T-cell (primary cell): ENCODE data around the gene SLIT3. TPM values are rescaled to one million over a fixed set of nuclear protein-coding genes. Genes with fewer than 3 reads are reported as not detected.

ENCODE experiments used
- ATAC-seq, 4 experiments: fragments of 200-7000 bp in 3 of 4; fragments of 150-1000 bp in 1 of 4; cut with Tn5 transposase; replicated peaks in 1 of 4; 1 replicate in 3 of 4; 2 replicates in 1 of 4; pipeline ENCODE4 v1.10.0; 2021; ENCODE audit warnings: moderate library complexity in 3 of 4, mild to moderate bottlenecking in 2 of 4, moderate number of reproducible peaks in 1 of 4
- CTCF ChIA-PET, 2 donors: fragments of 300-600 bp; sonication (Branson Sonifier 250); formaldehyde crosslinking; loops; one replicate each; lab custom pipeline; 2022; ENCODE audit warnings: antibody characterized with exemption in 2 of 2; lab: Charles Lee
- POLR2A ChIA-PET, 2 donors: fragments of 300-600 bp; sonication (Branson Sonifier 250); formaldehyde crosslinking; loops; one replicate each; lab custom pipeline; 2022; ENCODE audit warnings: antibody characterized with exemption in 2 of 2; lab: Charles Lee
- DNase-seq, 35 experiments: peaks; one replicate each; pipeline versions ENCODE4 v3.0.0 to v3.0.0-alpha.2; 2013 to 2023
- H3K27ac ChIP-seq: one replicate; pipeline ENCODE4 v1.5.1; 2013; ENCODE audit warnings: low read length
- H3K27me3 ChIP-seq, 2 experiments: replicated peaks in 1 of 2; 1 replicate in 1 of 2; 2 replicates in 1 of 2; pipeline versions ENCODE4 v1.6.1 to v1.7.0; 2013; ENCODE audit warnings: low read length in 1 of 2, mixed read lengths in 1 of 2; ENCODE audit not compliant: control insufficient read depth in 2 of 2, insufficient read depth in 2 of 2; ENCODE audit errors: extremely low read depth in 1 of 2
- H3K36me3 ChIP-seq, 2 donors: 1 replicate in 1 of 2; 2 replicates in 1 of 2; pipeline versions ENCODE4 v1.6.1 to v1.7.0; 2013; ENCODE audit warnings: low read length in 1 of 2; ENCODE audit not compliant: control insufficient read depth in 2 of 2, insufficient read depth in 1 of 2; ENCODE audit errors: extremely low read depth in 1 of 2
- H3K4me1 ChIP-seq, 2 experiments: 1 replicate in 1 of 2; 2 replicates in 1 of 2; pipeline versions ENCODE4 v1.6.1 to v1.7.0; 2013; ENCODE audit warnings: low read length in 2 of 2, mixed read lengths in 1 of 2; ENCODE audit not compliant: insufficient read depth in 2 of 2, control insufficient read depth in 1 of 2; ENCODE audit errors: extremely low read depth in 1 of 2
- H3K4me3 ChIP-seq, 2 donors: 1 replicate in 1 of 2; 2 replicates in 1 of 2; pipeline versions ENCODE4 v1.5.1 to v1.7.0; 2013; ENCODE audit warnings: mild to moderate bottlenecking in 2 of 2, low read length in 1 of 2, moderate library complexity in 1 of 2; ENCODE audit not compliant: control insufficient read depth in 1 of 2; ENCODE audit errors: extremely low read depth in 1 of 2
- H3K9me3 ChIP-seq: 2 replicates; pipeline ENCODE4 v1.7.0; 2013
- H3K27ac Mint-ChIP-seq, 2 donors: one replicate each; pipeline ENCODE4 v1.8.0; 2020 to 2021; ENCODE audit warnings: mild to moderate bottlenecking in 2 of 2, mixed read lengths in 2 of 2
- H3K27me3 Mint-ChIP-seq, 2 donors: one replicate each; pipeline ENCODE4 v1.8.0; 2021 to 2022; ENCODE audit warnings: mixed read lengths in 2 of 2
- H3K36me3 Mint-ChIP-seq: one replicate; pipeline ENCODE4 v1.8.0; 2021; ENCODE audit warnings: mixed read lengths
- H3K4me1 Mint-ChIP-seq, 3 donors: one replicate each; pipeline ENCODE4 v1.8.0; 2020 to 2022; ENCODE audit warnings: mixed read lengths in 3 of 3, mild to moderate bottlenecking in 1 of 3
- H3K4me3 Mint-ChIP-seq, 3 donors: one replicate each; pipeline ENCODE4 v1.8.0; 2020 to 2022; ENCODE audit warnings: mild to moderate bottlenecking in 3 of 3, mixed read lengths in 3 of 3, moderate library complexity in 3 of 3
- H3K9me3 Mint-ChIP-seq, 3 donors: one replicate each; pipeline ENCODE4 v1.8.0; 2020 to 2022; ENCODE audit warnings: mixed read lengths in 3 of 3
- WGBS: methylation state at CpG from one replicate; pipeline ENCODE4 v1.1.5; 2013; ENCODE audit warnings: missing lambda C conversion rate; ENCODE audit not compliant: insufficient coverage; 5-methylcytosine and 5-hydroxymethylcytosine counted together
- total RNA-seq, 35 experiments: library from RNA in 6 of 35; stranded (reverse) in 6 of 35; fragments of 120-200 nt in 1 of 35; gene quantifications; one replicate each; pipeline versions ENCODE4 v1.2.1 to v1.2.4 and lab custom pipeline; 2013 to 2026

Gene SLIT3
- total RNA-seq, 5 donors from 2014 or later (not counting 1 experiment from before 2014, with no cell fraction given), result 0.13 to 0.32 (median 0.13) TPM; not detected in 2

DNA sequence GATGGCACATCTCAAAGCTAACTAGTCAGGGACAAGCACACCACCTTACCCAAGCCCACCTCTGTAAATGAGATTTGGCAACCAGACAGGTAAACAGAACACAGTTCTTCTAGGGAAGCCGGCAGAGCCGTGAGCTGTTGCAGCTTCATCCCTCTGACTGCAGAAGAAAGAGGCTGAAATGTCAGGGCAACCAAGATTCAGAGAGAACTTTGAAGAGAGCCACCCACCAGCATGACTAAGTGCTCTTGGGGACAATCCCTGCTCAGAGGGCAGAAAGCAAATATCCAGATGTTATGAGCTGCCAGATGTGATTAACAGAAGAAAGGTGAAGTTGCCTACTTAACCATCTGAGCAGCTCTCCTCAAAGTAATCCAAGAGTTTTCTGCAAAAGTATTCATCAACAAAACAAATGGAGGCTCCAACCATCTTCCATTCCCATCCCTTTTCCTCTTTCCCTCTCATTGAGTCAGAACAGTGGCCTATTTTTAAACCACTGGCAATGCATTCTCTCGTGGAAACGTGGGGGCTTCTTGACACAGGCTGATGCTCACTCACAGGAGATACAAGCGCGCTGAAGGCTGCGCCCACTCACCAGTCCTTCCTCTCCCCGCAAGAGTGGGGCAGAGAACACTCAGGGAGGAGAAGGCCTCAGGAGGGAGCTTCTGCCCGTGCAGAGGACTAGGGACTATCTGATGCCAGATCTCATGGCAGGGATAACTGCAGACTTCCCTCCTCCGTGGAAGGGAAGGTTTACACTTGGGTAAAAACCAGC, 57.1 kb downstream of the SLIT3 start:
- Mint-ChIP-seq H3K9me3 (peaks cover 6 to 17% (median 13%) of the 10 kb centered on the region in 3 donors), H3K4me1 (no peaks in the 10 kb centered on the region), H3K4me3 (no peak overlapping the region), H3K36me3 (no peaks in the 10 kb centered on the region), H3K27me3 (peaks cover 1 to 22% of the 10 kb centered on the region in 2 donors), H3K27ac (no peak overlapping the region)
- no peak overlapping the region for H3K4me3 ChIP-seq
- ChIA-PET POLR2A (no interaction called here), CTCF (no interaction called here)
- no peaks in the 10 kb centered on the region for H3K9me3 ChIP-seq
- H3K4me1 ChIP-seq, result no peaks in the 10 kb centered on the region
- H3K27me3 ChIP-seq, result peaks cover 0 to 4% of the 10 kb centered on the region in 2 experiments
- no peaks in the 10 kb centered on the region for H3K36me3 ChIP-seq
- no peak for DNase-seq
- H3K27ac ChIP-seq, result no peak overlapping the region
- ATAC-seq, result no peak
- WGBS, result 98% methylated on average over 6 of the region's 10 CpGs

DNA sequence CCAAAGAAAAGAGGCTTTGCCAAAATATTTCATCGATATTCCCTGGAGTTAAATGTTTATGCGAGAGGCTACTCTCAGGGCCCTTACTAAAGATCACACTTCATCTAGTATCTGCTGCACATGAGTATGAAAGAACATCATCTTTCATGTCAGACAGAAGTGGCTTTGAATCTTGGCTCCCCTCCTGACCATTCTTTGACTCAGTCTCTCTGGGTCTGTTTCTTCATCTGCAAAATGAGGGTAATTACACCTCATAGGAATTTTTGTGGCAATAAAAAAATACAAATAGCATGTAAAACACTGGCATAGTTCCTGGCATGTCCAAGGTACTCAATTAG, 58.1 kb downstream of the SLIT3 start:
- ATAC-seq (no peak), DNase-seq (no peak)
- Histone ChIP-seq H3K36me3 (no peaks in the 10 kb centered on the region), H3K27me3 (peaks cover 0 to 4% of the 10 kb centered on the region in 2 experiments), H3K27ac (no peak overlapping the region), H3K9me3 (no peaks in the 10 kb centered on the region), H3K4me3 (no peak overlapping the region), H3K4me1 (no peaks in the 10 kb centered on the region)
- no peak overlapping the region for H3K4me3 Mint-ChIP-seq
- no peaks in the 10 kb centered on the region for H3K36me3 Mint-ChIP-seq
- no peaks in the 10 kb centered on the region for H3K4me1 Mint-ChIP-seq
- H3K9me3 Mint-ChIP-seq, result peaks cover 8 to 19% (median 8%) of the 10 kb centered on the region in 3 donors
- H3K27ac Mint-ChIP-seq, result no peak overlapping the region
- ChIA-PET POLR2A (no interaction called here), CTCF (no interaction called here)
- WGBS, result no CpG with 5 or more reads among the region's 2 CpGs
- H3K27me3 Mint-ChIP-seq, result peaks cover 1 to 16% of the 10 kb centered on the region in 2 donors

DNA sequence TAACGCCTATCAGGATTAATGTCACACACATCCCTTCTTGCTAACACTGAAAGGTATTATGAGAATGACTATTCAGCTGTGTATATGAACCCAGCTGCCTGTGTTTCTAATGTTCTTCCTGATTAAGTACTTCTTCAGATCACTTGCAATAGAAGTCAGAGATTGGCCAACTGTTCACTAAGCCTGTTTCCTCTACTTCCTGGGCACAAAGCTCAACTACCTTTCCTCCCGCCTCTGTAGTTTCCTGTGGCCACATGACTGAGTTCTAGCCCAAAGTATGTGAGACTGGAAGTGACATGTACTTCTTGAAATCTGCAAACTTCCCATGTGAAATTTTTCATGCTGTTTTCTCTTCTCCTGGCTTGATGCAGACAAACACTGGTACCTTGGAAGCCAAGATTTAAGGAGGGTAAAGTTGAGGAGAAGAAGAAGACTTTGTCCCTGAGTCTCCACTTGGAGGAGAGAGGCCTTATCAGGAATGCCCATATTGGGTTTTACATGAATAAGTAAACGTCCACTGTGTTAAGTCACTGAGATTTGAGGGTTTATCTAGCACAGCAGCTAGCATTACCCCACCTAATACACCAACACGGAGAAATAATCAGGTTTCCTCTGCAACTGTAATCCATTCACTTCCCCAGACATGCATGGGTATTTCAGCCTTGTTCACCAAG, 58.6 kb downstream of the SLIT3 start:
- Histone ChIP-seq H3K4me3 (no peak overlapping the region), H3K27ac (no peak overlapping the region), H3K9me3 (no peaks in the 10 kb centered on the region), H3K4me1 (no peaks in the 10 kb centered on the region), H3K36me3 (no peaks in the 10 kb centered on the region), H3K27me3 (peaks cover 0 to 4% of the 10 kb centered on the region in 2 experiments)
- ATAC-seq, result no peak
- H3K27me3 Mint-ChIP-seq, result peaks cover 1 to 16% of the 10 kb centered on the region in 2 donors
- ChIA-PET CTCF (no interaction called here), POLR2A (no interaction called here)
- peaks cover 9 to 21% (median 9%) of the 10 kb centered on the region in 3 donors for H3K9me3 Mint-ChIP-seq
- no peak for DNase-seq
- no peak overlapping the region for H3K4me3 Mint-ChIP-seq
- no peaks in the 10 kb centered on the region for H3K4me1 Mint-ChIP-seq
- H3K36me3 Mint-ChIP-seq, result no peaks in the 10 kb centered on the region
- H3K27ac Mint-ChIP-seq, result no peak overlapping the region
- WGBS, result 0% methylated on average over 1 of the region's 4 CpGs

DNA sequence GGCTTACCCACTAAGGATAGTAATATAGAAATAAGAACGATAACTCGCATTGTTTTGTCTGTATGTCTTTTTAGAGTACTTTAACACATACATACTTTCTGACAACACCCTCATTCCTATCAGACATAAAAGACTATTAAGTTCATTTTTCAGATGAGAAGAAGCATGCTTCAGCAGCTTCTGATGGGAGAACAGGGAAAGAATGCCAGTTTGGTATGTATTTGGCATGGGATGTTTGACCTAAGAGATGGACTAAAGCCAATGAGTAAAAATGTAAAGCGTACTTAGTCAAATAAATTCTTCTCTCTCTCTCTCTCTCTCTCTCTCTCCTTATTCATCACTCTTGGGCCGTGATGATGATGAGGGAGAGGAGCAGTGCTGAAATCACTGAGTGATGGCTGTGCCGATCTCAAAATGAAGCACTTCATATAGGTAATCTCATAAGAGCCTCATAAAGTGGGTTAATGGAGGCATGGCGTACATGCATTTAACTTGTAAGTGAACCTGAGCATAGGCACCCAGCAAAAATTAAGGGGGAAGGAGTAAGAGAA, 71.5 kb downstream of the SLIT3 start:
- H3K4me3 ChIP-seq, result no peak overlapping the region
- no peaks in the 10 kb centered on the region for H3K4me1 ChIP-seq
- H3K36me3 ChIP-seq, result no peaks in the 10 kb centered on the region
- H3K27ac Mint-ChIP-seq, result no peak overlapping the region
- peaks cover 0 to 6% (median 4%) of the 10 kb centered on the region in 3 donors for H3K9me3 Mint-ChIP-seq
- H3K27ac ChIP-seq, result no peak overlapping the region
- H3K4me3 Mint-ChIP-seq, result no peak overlapping the region
- H3K4me1 Mint-ChIP-seq, result no peaks in the 10 kb centered on the region
- POLR2A ChIA-PET, result no interaction called here
- 80% methylated on average over 1 of the region's 6 CpGs for WGBS
- H3K36me3 Mint-ChIP-seq, result no peaks in the 10 kb centered on the region
- CTCF ChIA-PET, result no interaction called here
- ATAC-seq, result no peak
- H3K27me3 Mint-ChIP-seq, result peaks cover 0 to 12% of the 10 kb centered on the region in 2 donors
- peaks cover 0 to 8% of the 10 kb centered on the region in 2 experiments for H3K27me3 ChIP-seq
- DNase-seq, result no peak
- H3K9me3 ChIP-seq, result no peaks in the 10 kb centered on the region

DNA sequence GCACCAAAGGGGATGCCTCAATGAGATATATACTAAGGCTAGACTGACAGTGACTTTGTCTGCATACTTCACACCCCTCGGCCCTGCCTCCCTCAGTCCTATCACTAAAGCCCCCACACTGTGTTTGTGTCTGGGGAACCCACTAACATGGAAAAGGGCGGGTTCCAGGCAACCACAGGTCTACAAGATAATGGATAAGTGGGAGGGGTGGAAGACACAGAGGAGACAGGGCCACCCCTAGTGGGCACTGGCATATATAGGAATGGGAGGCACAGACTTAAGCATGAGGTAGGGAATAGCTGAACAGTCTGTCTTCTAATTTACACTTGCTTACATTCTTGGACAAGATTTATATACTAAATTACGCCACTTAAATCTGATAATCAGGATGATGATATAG, 74.0 kb downstream of the SLIT3 start:
- CTCF ChIA-PET, result no interaction called here
- WGBS, result 40% methylated on average over 1 of the region's 3 CpGs
- Mint-ChIP-seq H3K36me3 (no peaks in the 10 kb centered on the region), H3K4me3 (no peak overlapping the region), H3K9me3 (peaks cover 0 to 3% (median 0%) of the 10 kb centered on the region in 3 donors), H3K27me3 (peaks cover 0 to 12% of the 10 kb centered on the region in 2 donors), H3K27ac (no peak overlapping the region), H3K4me1 (no peaks in the 10 kb centered on the region)
- no peak overlapping the region for H3K4me3 ChIP-seq
- peaks cover 0 to 8% of the 10 kb centered on the region in 2 experiments for H3K27me3 ChIP-seq
- no peak for DNase-seq
- H3K9me3 ChIP-seq, result no peaks in the 10 kb centered on the region
- no peaks in the 10 kb centered on the region for H3K4me1 ChIP-seq
- ATAC-seq, result no peak
- POLR2A ChIA-PET, result no interaction called here
- H3K27ac ChIP-seq, result no peak overlapping the region
- no peaks in the 10 kb centered on the region for H3K36me3 ChIP-seq

DNA sequence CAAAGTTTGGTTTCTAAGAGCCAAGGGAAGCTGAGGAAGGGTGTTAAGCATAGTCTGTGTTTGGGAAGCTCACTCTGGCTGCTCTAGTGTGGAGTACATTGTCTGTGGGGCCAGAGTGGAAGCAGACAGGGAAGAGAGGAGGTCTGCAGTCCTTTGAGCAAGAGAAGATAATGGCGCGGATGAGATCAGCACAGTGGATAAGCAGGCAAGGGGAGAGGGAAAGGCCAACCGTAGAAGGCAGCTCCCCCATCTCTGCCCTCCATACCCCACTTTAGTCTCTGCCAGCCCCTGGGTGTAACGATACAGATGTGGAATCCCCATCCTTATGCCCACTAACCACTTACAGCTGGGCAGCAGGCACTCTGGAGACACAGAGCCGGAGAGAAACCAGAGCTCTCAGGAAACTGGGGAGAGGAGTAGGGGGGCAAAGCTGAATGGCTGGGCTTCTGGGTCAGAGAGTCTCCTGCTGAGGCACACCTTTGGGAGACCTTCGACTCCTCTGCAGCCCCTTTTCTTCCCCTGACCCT, 75.0 kb downstream of the SLIT3 start:
- H3K27me3 ChIP-seq, result peaks cover 0 to 10% of the 10 kb centered on the region in 2 experiments
- Mint-ChIP-seq H3K4me3 (no peak overlapping the region), H3K36me3 (no peaks in the 10 kb centered on the region), H3K9me3 (peaks cover 0 to 3% (median 0%) of the 10 kb centered on the region in 3 donors), H3K27ac (no peak overlapping the region), H3K4me1 (no peaks in the 10 kb centered on the region), H3K27me3 (peaks cover 1 to 15% of the 10 kb centered on the region in 2 donors)
- DNase-seq, result no peak
- ChIA-PET CTCF (no interaction called here), POLR2A (no interaction called here)
- no peak overlapping the region for H3K4me3 ChIP-seq
- no peak overlapping the region for H3K27ac ChIP-seq
- 80% methylated on average over 3 of the region's 6 CpGs for WGBS
- ATAC-seq, result no peak
- H3K4me1 ChIP-seq, result no peaks in the 10 kb centered on the region
- H3K9me3 ChIP-seq, result no peaks in the 10 kb centered on the region
- no peaks in the 10 kb centered on the region for H3K36me3 ChIP-seq
